GM21423 (cell line): Measurements from ENCODE around the gene RAD51B.
"Not testable (repeated sequence)": the region's sequence is repeated elsewhere in the genome, so short reads cannot be mapped to it uniquely, and the experiment has no call there.

ENCODE experiments used
- ATAC-seq: cut with Tn5 transposase; IDR thresholded peaks from one replicate; pipeline ENCODE4 v1.9.1; 2021; ENCODE audit warnings: mild to moderate bottlenecking, moderate library complexity; ENCODE audit not compliant: unreplicated experiment

Gene RAD51B

DNA sequence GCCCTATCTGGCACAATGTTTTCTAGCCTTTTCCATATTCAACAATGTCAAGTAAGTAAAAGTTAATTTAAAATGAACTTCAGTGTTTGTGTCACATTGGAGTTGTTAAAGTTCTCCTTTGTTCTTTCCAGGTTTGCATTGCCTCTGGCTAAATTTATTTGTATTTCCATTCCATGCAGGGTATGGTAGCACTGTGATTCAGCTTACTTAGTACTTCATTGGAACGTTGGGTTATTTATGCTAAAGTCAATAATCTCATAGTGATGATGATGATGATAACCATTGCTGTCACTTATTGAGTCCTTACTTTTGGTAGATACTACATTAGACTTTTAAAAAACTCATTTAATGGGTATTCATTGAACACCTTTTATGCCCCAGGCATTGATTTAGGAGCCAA, 286.9 kb downstream of the RAD51B start:
- ATAC-seq: no peak

DNA sequence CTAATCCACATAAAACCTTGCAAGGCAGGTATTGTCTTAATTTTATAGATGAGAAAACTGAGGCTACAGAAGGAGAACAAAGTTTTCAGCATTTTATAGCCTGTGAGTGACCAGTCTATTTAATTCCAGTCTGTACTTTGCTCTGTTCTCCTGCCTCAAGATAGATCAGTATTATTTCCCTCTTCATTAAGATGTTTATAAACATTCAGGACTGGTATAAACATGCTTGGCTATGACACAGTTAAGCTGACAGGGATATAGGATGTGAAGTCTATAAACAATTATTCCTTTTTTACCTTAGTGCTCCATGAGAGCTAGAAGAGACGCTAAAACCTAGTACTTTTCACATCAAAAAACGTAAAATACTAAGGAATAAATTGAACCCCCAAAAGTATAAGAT, 287.3 kb downstream of the RAD51B start:
- no peak for ATAC-seq

DNA sequence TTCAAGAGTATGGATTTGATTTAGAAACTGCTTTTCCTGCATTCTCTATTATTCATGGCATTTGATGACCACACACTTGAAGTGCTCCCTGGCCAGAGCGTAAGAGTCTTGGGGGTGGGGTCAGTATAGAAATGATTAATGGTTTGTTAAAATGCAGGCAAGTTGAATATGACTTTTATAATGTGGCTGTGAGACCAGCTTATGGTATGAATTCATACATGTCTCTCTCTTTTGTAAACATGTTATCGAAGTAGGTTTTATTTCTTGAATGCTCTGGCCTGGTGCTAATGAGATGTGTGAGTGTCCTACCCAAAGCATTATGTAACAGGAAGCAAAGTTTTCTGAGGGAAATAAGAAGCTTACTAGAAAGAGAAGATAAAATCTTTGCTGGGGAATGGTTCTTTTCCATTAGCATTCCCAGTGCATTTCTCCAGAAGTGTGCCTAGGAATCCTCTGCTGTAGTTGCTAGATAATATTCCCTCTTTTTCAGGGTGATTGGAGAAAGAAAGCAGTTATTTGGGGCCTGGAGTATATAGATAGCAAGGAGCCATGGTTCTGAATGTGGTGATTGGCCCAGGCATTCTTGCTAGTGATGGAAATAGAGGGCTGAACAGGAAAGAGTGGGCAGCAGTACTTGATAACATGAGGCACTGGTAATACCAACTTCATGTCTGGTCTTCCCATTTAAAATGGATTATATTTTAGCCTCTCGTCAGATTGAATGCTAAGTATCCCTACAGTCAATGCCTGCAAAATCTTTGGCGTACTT, 289.7 kb downstream of the RAD51B start:
- ATAC-seq: no peak

DNA sequence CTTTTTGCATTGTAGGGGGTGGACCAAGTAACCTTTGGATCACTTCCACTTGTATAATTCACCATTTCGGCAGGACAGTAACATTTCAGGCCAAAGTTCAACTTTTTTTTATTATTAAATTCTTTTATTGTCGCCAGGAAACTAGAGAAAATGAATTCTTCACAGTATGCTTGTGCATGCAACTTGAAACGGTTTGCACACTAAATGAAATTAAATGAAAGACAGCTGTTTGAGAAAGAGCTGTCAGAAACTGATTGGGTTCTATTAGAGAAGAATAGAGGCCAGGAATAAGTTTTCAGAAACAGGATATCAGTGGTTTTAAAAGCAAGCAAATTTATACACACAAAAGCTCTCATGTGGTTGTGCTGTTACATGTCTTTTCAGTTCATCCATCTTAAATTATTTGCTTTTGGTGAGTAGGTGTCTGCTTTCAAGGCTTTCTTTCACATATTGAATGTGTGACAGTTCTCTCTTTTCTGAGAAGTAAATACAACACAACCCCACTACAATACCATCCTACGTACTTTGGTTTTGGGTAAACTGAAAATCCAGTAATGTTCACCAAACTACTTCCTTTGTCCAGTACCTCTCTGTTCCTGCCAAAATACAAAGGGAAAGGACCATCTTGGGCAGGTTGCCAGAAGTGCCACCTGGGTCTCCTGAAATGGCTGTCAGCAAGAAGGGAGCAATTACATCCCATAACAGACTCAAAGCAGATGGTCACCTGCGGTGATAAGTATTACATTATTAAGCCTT, 291.7 kb downstream of the RAD51B start:
- ATAC-seq: no peak

- ATAC-seq: no peak
Observed at GRCh38 chr14:68111853-68112270, 292.3 kb downstream of the RAD51B start.

DNA sequence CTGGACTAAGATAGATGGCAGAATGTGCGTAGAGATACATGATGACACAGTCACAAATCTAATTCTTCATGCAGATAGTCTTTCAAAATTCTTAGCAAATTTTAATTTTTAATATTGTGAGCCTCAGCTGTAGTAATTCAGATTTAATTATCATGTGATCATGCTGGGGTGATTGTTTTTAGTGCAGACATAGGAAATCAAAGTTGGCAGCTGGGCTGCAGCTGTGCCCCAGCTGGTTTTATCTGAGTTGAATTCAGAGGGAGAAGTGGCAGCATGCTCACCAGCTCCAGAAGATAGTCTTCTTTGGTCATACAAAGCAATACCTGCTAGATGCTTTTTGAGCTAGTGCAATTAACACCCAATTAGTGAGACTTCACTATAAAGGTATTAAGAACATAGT, 292.9 kb downstream of the RAD51B start:
- no peak for ATAC-seq

GRCh38 chr14:68113343-68113930, 293.9 kb downstream of the RAD51B start:
- no peak for ATAC-seq

DNA sequence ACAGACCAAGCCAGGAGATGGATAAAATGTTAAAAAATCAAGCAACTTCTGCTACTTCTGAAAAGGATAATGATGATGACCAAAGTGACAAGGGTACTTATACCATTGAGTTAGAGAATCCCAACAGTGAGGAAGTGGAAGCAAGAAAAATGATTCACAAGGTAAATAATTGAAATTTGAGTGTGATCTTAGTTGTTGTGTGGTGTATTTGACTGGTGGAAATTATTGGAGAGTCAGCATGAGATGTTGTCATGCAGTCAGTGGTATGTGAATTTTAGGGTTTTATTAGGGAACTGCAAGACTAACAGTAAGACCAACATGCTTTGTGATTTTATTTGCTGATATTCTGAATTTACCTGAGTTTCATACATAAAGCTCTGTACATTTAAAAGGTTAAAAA, 296.4 kb downstream of the RAD51B start:
- ATAC-seq: not testable (repeated sequence)

- no peak for ATAC-seq
Observed at GRCh38 chr14:68122651-68123050, 303.1 kb downstream of the RAD51B start.

DNA sequence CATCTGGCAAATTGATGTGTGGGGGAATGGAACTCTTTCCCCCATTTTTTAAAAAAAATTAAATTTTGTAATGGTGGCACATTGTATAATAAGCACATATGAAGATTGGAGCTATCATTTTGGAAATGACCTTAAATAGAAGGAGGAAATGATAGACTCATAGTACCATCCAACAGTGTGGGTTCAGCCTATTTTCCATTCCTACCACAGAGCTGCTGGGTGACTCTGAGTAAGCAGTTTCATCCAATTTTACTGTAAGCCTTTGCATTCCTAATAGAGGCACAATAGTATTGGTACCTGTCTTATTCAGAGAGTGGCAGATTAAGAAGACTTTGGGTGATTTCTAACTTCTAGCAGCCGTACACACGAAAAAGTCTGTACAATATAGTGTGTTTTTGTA, 304.5 kb downstream of the RAD51B start:
- no peak for ATAC-seq

- no peak for ATAC-seq
Observed at GRCh38 chr14:68124979-68125731, 305.6 kb downstream of the RAD51B start.

GRCh38 chr14:68127166-68127565, 307.6 kb downstream of the RAD51B start:
- ATAC-seq: no peak

DNA sequence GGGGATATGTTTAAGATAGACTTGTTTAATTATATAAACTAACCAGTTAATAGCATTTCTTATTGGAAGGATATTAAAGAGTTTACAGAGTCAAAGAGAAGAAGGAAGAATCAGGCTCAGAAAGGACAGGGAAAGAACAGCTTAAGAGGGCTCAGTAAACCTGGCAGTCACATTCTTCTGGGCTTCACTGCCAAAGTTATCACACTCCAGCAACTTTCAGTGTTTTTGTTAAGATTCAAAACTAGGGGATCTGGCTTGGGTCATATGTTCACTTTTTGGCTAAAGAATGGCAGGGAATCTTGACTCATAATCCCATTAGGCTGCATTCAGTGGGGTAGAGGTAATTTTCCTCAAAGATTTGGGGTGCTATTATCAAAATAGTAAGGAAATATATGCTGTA, 312.3 kb downstream of the RAD51B start:
- ATAC-seq: no peak

GRCh38 chr14:68132563-68133121, 313.1 kb downstream of the RAD51B start:
- ATAC-seq: no peak

- ATAC-seq: no peak
Observed at GRCh38 chr14:68133856-68134255, 314.3 kb downstream of the RAD51B start.

DNA sequence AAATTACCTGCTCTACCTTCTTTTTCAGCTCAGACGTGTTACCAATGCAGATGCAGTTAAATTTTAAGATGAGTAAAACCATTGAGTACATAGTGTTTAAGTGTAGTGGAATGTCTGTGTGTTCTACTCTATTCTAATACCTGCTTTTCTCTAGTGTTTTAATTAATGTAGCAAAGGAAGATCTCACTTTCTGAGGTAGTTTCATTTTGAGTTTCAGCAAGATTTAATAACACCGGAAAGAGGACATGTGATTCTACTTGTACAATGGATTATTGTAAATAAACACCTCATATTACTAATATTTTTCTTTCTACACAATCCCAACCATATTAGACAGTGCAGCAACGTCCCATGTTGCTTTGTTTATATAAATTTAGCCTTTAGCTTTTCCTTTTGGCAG, 315.4 kb downstream of the RAD51B start:
- ATAC-seq: no peak

- no peak for ATAC-seq
Observed at GRCh38 chr14:68135566-68135965, 316.0 kb downstream of the RAD51B start.

- no peak for ATAC-seq
Observed at GRCh38 chr14:68137704-68138619, 318.4 kb downstream of the RAD51B start.

- ATAC-seq: no peak
Observed at GRCh38 chr14:68139431-68140075, 320.0 kb downstream of the RAD51B start.
